HG02973 (cell line): Measurements from ENCODE around the gene TH.

ENCODE experiments used
- ATAC-seq: cut with Tn5 transposase; IDR thresholded peaks from one replicate; pipeline ENCODE4 v1.9.1; 2021; ENCODE audit warnings: moderate library complexity; ENCODE audit not compliant: unreplicated experiment

TH gene

DNA sequence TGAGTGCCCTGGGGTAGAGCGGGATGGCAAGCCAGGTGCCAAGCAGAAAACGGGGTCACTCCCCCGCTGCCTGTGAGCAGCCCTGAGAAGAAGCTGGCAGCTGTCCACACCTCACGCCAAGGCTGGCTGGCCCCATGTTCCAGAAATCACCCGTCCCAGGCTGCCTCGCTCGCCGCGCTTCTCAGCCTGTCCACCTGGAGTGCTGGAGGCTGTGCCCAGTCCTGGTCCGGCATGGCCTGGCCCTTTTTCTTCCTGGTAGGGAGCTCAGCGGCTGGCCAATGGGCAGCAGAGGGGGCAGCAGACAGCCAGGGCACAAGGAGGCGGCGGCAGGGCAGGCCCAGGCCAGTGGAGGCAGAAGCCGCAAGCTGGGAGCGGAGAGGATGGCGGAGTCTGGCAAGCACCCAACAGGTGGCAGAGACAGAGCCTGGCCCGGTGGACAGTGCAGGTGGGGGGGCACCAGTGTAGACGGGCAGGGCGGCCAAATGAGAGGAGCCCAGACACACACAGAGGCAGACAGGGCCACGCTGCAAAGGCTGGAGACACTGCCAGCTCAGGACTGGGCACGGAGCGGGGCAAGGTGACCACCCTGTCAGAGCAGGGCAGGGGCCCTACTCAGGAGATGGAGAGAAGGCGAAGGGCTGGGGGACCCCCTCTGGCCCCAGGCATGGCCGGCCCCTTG is 37.2 kb upstream of the TH start:
- ATAC-seq = no peak

DNA sequence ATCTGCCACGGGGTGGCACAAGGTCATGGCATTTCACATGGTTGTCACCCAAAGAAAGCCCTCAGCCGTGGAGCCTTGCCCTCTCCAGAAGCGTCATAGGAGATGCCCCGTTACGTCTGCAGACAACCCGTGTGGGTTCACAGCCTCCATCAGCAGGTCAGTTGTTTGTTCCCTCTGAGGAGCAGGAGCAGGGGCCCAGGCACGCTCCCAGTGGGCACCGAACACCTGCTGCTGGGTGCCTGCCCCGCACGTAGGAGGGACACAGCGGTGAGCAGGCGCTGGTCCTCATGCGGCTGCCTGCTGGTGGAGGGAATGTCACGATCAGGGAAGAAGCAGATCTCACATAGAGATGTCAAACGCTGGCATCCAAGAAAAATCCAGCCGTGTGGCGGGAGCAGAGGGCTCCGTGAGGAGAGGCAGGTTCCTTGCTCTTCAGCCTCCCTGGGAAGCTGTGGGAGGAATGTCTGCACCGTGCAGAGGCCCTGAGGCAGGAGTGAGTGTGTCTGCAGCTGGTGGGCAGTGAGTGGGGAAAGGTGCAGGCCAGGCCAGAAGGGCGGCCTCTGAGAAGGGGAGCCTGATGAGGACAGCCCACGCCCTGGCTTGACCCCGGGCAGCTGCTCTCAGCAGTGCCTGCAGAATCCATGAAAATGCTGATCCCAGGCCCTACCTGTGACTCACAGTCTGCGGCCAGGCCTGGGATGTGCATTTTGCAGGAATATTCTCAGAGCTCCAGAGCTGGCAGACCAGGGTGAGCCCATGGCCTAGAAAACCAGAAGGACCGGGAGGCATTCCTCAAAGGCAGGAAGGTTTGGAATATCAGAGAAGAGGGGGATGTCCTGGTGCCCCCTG is 36.4 kb upstream of the TH start:
- ATAC-seq = no peak

DNA sequence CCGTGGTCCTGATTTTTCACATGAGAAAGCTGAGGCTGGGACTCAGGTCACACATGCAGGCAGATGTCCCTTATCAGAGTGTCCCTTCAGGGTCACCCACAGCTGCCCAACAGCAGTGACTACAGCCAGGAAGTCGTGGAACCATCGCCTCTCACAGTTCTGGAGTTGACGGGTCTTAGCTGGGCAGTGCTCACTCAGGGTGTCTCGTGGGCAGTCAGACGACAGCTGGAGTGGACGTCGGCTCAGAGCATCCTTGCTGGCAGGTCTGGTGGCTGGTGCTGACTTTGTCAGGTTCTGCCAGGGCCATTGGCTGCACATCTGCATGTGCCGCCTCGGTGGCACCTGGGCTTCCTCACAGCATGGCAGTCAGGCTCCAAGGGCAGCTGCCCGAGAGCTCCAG is 35.6 kb upstream of the TH start:
- no peak for ATAC-seq

GRCh38 chr11:2205981-2206690 is 34.5 kb upstream of the TH start:
- no peak for ATAC-seq

DNA sequence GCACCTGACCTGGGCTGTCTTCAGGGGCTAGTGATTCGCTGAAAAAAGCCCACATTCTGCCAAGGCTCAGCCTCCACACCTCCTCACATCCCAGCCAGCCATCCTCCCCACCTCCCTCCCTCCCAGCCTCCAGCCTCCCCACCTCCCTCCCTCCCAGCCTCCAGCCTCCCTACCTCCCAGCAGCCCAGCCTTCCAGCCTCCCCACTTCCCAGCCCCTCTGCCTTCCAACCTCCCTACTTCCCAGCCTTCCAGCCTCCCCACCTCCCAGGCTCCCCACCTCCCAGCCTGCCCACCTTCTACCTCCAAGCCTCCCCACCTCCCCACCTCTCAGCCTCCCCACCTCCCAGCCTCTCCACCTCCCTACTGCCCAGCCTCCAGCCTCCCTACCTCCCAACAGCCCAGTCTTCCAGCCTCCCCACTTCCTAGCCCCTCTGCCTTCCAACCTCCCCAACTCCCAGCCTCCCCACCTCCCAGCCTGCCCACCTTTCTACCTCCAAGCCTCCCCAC is 33.7 kb upstream of the TH start:
- no peak for ATAC-seq

DNA sequence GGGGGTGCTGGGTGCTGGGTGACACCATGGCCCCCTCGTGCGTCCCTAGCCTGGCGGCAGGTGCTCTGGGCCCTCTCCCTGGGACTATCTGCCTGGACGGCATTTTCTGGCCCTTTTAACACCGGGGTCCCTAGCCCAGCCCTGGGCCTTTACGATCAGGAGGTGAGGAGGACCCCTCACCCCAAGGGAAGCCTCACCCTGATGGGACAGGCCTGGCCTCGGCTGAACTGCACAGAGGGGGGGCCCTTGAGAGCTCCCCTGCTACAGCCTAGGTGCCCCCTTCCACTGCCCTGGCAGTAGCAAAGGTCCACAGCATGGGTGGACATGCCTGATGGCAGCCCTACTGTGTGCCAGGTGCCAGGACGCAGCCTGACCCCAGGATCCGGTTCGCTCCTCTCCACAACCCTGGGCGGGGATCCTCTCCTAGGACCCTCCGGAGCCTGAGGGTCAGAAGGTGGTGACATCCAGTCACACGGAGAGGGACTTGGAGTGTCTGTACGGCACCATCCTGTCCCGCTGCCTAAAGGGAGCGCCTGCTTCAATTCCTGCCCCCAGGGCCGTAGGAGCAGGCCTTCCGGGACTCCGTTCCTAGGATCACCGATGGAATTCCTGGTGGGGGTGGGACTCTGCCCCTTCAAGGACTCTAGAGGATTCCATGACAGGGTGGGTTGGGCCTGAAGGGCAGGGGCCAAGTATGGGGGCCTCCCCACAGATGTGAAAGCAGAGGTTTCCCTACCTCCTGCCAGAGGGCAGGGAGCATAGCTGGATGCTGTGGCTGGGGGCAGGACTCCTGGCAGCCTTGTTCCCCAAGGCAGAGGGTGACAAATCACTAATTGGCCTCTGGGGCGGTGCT is 33.0 kb upstream of the TH start:
- no peak for ATAC-seq

DNA sequence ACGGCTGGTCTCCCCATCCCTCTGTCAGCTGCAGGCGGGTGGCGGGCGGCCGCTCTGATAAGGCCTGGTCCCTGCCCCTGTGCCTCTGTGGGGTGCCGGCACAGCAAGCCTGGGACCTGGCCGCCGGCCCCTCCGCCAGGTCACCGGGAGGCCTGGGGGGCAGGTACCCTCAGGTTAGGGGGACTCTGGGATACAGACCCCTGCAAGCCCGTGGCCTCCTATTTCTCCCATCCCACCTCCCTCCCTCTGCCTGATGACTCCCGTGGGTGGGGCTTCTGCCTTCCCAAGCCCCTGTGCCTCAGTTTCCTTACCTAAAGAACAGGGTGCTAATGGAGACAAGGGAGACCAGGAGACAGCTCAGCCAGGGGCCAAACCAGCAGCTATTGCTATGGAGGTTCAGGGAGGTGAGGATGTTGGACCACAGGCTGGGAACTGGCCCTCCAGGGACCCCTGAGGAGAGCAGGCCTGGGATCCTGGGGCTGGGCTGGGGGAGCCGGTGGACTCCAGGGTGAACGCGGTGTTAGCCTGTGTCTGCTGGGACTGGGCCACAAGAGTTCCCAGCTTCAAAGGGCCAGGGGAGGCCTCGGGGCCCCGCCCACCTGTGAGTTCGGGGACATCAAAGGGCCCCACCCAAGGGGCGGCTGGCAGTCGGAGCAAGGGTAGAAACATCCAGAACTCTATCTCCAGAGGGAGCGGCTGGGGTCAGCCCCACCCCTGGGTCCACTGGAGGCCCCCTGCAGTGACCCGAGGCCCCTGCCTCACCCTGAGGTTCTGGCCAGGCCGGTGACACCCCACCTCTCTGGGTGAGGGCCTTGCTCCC is 32.0 kb upstream of the TH start:
- ATAC-seq = no peak

GRCh38 chr11:2202900-2203439 is 31.4 kb upstream of the TH start:
- no peak for ATAC-seq

DNA sequence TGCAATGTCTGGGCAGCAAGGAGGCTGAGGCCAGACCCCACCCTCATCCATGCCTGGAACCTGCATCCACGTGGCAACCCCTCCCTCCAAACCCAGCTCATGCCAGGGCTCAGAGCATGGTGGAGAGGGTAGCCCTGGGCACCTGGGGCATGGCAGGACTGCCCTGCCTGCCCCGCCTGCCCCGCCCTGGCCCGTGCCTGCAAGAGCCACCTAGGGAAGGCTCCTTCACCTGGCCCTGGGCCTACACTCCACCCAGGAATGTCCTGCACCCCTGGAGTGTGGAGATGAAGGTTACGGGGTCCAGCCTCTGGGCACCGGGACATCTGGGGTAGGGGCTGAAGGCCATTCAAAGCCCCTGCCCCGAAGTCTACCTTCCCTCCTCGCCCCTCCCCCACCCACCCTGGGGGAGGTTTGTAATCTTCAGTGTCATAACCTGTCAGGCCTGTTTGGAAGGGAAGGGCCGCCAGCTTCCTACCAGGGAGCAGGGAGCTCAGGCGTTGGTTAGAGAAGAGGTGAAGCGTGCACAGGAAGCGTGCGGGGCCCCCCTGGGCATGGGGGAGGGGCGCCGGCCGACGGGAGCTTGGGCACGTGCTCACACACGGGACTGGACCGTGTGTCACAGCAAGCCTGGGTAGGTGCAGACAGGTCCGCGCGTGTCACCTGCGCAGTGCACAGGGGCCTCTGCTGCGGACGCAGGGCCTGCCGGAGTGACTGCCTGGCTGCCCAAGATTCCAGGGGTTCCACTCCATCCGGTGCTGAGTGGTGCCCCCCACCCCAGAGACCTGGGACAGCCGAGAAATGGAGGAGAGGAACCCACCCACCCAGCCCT is 30.7 kb upstream of the TH start:
- no peak for ATAC-seq

GRCh38 chr11:2201542-2201941 is 29.9 kb upstream of the TH start:
- ATAC-seq = no peak

- ATAC-seq = no peak
Measured at GRCh38 chr11:2200957-2201519, 29.4 kb upstream of the TH start.

- no peak for ATAC-seq
Measured at GRCh38 chr11:2200536-2200935, 28.9 kb upstream of the TH start.

- ATAC-seq = no peak
Measured at GRCh38 chr11:2199466-2200341, 28.1 kb upstream of the TH start.

- ATAC-seq = no peak
Measured at GRCh38 chr11:2198621-2199365, 27.2 kb upstream of the TH start.

- no peak for ATAC-seq
Measured at GRCh38 chr11:2197771-2198520, 26.3 kb upstream of the TH start.
